ENCODE measurements around the gene MEGF6. TPM values are rescaled to one million over a fixed set of nuclear protein-coding genes. Genes with fewer than 3 reads are reported as not detected.

The MEGF6 gene
- total RNA-seq, 1 donor = 102 TPM

GRCh38 chr1:3461238-3461933 is 149.9 kb downstream of the MEGF6 start:
- DNase-seq (ENCODE audit: low read depth) = no peak
- TF ChIP-seq CTCF (IDR thresholded peaks at IDR 0.05; ENCODE audit: insufficient read depth, low read length) = no peak
- H3K4me3 ChIP-seq (ENCODE audit: low read depth, low read length) = no peak overlapping the region

GRCh38 chr1:3460672-3461131 is 150.6 kb downstream of the MEGF6 start:
- no peak for TF ChIP-seq CTCF (IDR thresholded peaks at IDR 0.05; ENCODE audit: insufficient read depth, low read length)
- no peak for DNase-seq (ENCODE audit: low read depth)
- H3K4me3 ChIP-seq (ENCODE audit: low read depth, low read length) = no peak overlapping the region

- no peak for DNase-seq (ENCODE audit: low read depth)
- no peak overlapping the region for H3K4me3 ChIP-seq (ENCODE audit: low read depth, low read length)
- TF ChIP-seq CTCF (IDR thresholded peaks at IDR 0.05; ENCODE audit: insufficient read depth, low read length) = no peak
Measured at GRCh38 chr1:3459940-3460671, 151.2 kb downstream of the MEGF6 start.

GRCh38 chr1:3459051-3459908 is 152.0 kb downstream of the MEGF6 start:
- DNase-seq (ENCODE audit: low read depth) = no peak
- H3K4me3 ChIP-seq (ENCODE audit: low read depth, low read length) = no peak overlapping the region
- TF ChIP-seq CTCF (IDR thresholded peaks at IDR 0.05; ENCODE audit: insufficient read depth, low read length) = no peak

GRCh38 chr1:3457910-3458883 is 153.1 kb downstream of the MEGF6 start:
- TF ChIP-seq CTCF (IDR thresholded peaks at IDR 0.05; ENCODE audit: insufficient read depth, low read length) = no peak
- no peak for DNase-seq (ENCODE audit: low read depth)
- H3K4me3 ChIP-seq (ENCODE audit: low read depth, low read length) = no peak overlapping the region
